ENCODE data around the gene LCNL1.

LCNL1 gene

GRCh38 chr9:136971746-136972145 is 11.0 kb upstream of the LCNL1 start:
- no peak for DNase-seq (ENCODE audit: low read depth)
- no peak overlapping the region for H3K4me3 ChIP-seq (ENCODE audit: low read depth, low read length)
- TF ChIP-seq, protein P1, sequence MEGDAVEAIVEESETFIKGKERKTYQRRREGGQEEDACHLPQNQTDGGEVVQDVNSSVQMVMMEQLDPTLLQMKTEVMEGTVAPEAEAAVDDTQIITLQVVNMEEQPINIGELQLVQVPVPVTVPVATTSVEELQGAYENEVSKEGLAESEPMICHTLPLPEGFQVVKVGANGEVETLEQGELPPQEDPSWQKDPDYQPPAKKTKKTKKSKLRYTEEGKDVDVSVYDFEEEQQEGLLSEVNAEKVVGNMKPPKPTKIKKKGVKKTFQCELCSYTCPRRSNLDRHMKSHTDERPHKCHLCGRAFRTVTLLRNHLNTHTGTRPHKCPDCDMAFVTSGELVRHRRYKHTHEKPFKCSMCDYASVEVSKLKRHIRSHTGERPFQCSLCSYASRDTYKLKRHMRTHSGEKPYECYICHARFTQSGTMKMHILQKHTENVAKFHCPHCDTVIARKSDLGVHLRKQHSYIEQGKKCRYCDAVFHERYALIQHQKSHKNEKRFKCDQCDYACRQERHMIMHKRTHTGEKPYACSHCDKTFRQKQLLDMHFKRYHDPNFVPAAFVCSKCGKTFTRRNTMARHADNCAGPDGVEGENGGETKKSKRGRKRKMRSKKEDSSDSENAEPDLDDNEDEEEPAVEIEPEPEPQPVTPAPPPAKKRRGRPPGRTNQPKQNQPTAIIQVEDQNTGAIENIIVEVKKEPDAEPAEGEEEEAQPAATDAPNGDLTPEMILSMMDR (IDR thresholded peaks at IDR 0.05; ENCODE audit: low read depth, low read length, missing control alignments) = no peak

DNA sequence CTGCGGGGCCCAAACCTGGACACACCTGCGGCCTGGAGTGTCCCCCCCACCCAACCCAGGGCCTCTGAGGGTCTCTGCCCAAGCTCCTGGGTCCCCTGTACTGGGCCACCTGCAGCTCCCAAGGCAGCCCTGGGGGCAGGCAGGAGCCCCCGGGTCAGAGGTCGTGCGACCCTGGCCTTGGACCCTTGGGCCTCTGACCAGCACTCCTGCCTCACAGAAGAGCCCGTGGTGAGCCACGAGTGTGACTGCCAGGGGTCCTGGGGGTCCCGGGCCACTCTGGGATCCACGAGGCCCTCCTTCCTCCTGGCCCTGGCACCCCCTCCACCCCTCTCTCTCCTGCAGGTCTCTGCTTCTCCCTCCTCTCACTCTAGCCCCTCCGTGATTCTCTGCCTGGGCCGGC is 10.5 kb upstream of the LCNL1 start:
- TF ChIP-seq, protein P1 (IDR thresholded peaks at IDR 0.05; ENCODE audit: low read depth, low read length, missing control alignments) = no peak
- no peak overlapping the region for H3K4me3 ChIP-seq (ENCODE audit: low read depth, low read length)
- no peak for DNase-seq (ENCODE audit: low read depth)

DNA sequence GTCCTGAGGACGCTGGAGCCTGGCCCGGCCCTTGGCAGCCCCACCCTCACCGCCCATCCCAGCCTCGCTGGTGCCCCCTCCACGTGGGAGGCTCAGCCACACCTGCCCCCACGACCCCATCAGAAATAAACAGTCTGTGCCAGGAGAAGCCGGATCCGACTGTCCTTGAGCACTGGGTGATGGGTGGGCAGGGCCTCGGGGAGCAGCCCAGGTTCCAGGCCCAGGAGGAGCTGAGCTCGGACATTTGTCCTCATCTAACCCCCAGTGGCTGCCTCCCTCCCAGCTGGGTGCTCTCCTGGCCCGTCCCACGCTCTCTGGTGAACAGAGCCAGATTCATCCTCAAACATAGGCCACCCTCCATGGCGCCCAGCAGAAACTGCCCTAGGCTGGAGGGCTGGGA is 10.1 kb upstream of the LCNL1 start:
- TF ChIP-seq, protein P1 (IDR thresholded peaks at IDR 0.05; ENCODE audit: low read depth, low read length, missing control alignments) = no peak
- H3K4me3 ChIP-seq (ENCODE audit: low read depth, low read length) = no peak overlapping the region
- DNase-seq (ENCODE audit: low read depth) = no peak

GRCh38 chr9:136973618-136974617 is 8.9 kb upstream of the LCNL1 start:
- no peak overlapping the region for H3K4me3 ChIP-seq (ENCODE audit: low read depth, low read length)
- TF ChIP-seq, protein P1 (IDR thresholded peaks at IDR 0.05; ENCODE audit: low read depth, low read length, missing control alignments) = no peak
- DNase-seq (ENCODE audit: low read depth) = no peak

DNA sequence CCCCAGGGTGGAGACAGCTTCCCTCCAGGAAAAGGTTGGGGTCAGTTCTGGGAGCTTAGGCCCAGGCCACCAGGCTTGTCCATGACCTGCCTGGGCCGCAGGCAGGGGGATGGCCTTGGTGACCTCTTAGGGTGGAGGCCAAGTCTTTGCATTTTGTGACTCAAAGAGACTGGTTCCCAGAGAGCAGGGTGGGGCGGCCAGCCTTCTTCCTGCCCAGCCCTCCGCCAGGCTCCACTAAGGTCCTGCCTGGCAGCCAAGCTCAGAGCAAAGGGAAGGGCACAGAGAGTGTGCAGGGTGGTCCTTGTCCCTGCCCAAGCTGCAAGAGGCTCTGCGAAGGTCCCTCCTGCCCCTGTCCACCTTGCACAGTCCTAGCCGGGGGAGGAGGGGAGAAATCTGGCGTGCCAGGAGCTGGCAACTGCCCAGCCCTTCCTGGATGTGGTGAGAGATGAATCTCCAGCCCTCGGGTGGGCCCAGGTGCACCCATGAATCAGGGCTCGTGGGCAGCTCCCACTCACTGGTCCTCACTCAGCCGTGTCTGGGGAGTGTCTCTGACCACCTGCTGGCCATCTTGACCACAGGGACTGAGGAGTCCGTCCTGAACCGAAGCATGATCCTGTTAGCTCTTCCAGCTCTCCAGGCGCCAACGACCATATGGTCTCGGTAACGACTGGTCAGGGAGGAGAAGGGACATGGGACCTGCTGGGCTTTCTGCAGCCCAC is 7.8 kb upstream of the LCNL1 start:
- no peak for DNase-seq (ENCODE audit: low read depth)
- no peak overlapping the region for H3K4me3 ChIP-seq (ENCODE audit: low read depth, low read length)
- TF ChIP-seq, protein P1 (IDR thresholded peaks at IDR 0.05; ENCODE audit: low read depth, low read length, missing control alignments) = no peak

DNA sequence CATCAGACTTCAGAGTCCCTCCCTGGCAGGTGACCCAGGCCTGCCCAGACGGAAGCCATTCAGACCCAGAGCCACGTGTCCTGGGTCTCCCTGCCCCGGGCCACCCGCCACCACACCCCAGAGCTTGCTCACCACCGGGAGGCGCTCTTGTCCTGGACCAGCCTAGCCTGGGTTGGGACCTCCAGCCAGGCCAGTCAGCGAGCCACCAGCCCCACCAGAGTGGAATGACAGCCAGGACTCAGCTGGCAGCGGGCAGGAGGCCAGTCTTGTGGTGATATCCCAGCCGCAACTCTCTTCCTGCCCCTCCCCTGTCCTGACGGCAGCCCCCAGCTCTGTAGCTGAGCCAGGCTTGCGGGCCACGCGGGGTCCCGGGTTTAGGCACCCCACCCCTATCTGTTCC is 7.1 kb upstream of the LCNL1 start:
- DNase-seq (ENCODE audit: low read depth) = no peak
- H3K4me3 ChIP-seq (ENCODE audit: low read depth, low read length) = no peak overlapping the region
- TF ChIP-seq, protein P1 (IDR thresholded peaks at IDR 0.05; ENCODE audit: low read depth, low read length, missing control alignments) = peak; percentile 24
